Stimulated activated memory B cell treated with anti-CD40 and anti-IgM and Interleukin-4, amounts not matched to agents 10 μg/mL and 1 μg/mL and 100 μg/mL, for 72 hours (primary cell): Measurements from ENCODE around the gene CNP.

Experiments used
- ATAC-seq: fragments of 150-1000 bp; cut with Tn5 transposase; 2 replicates; pipeline ENCODE4 v1.10.0; 2021
- H3K27ac Mint-ChIP-seq: one replicate; pipeline ENCODE4 v1.8.0; 2022; ENCODE audit warnings: mild to moderate bottlenecking, mixed read lengths
- H3K27me3 Mint-ChIP-seq: one replicate; pipeline ENCODE4 v1.8.0; 2022; ENCODE audit warnings: mixed read lengths
- H3K36me3 Mint-ChIP-seq: one replicate; pipeline ENCODE4 v1.8.0; 2022; ENCODE audit warnings: mixed read lengths
- H3K4me1 Mint-ChIP-seq: one replicate; pipeline ENCODE4 v1.8.0; 2022; ENCODE audit warnings: mixed read lengths
- H3K4me3 Mint-ChIP-seq: one replicate; pipeline ENCODE4 v1.8.0; 2022; ENCODE audit warnings: mild to moderate bottlenecking, moderate library complexity, mixed read lengths
- H3K9me3 Mint-ChIP-seq: one replicate; pipeline ENCODE4 v1.8.0; 2022; ENCODE audit warnings: mixed read lengths

Gene CNP

GRCh38 chr17:41976142-41976768 is 9.7 kb downstream of the CNP start:
- Mint-ChIP-seq H3K36me3 (peaks cover 68% of the 10 kb centered on the region), H3K4me3 (peak overlapping the region; percentile 21), H3K27me3 (no peaks in the 10 kb centered on the region), H3K4me1 (peaks cover 65% of the 10 kb centered on the region), H3K9me3 (no peaks in the 10 kb centered on the region), H3K27ac (peak overlapping the region; percentile 86)
- ATAC-seq = peak; percentile 68

DNA sequence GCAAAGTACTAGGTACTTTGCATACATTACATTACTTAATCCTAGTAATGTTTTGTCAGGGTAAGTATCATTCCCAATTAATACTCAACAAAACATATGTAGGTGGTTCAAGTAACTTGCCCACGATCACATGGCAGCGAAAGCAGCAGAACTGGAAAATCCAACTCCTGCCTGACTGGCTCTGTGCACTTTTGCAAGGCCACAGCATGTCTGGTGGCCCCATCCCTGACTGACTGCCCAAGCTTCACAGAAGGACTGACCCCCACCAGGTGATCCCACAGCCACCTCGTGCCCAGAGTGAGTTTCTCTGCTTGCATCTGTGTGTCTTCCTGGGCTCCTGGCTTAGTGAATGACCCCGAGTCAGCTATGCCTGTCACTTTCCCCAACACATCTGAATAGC is 11.4 kb downstream of the CNP start:
- no peaks in the 10 kb centered on the region for H3K27me3 Mint-ChIP-seq
- no peaks in the 10 kb centered on the region for H3K9me3 Mint-ChIP-seq
- no peak overlapping the region for H3K4me3 Mint-ChIP-seq
- ATAC-seq = no peak
- peaks cover 73% of the 10 kb centered on the region for H3K36me3 Mint-ChIP-seq
- peak overlapping the region; percentile 86 for H3K27ac Mint-ChIP-seq
- H3K4me1 Mint-ChIP-seq = peaks cover 54% of the 10 kb centered on the region

DNA sequence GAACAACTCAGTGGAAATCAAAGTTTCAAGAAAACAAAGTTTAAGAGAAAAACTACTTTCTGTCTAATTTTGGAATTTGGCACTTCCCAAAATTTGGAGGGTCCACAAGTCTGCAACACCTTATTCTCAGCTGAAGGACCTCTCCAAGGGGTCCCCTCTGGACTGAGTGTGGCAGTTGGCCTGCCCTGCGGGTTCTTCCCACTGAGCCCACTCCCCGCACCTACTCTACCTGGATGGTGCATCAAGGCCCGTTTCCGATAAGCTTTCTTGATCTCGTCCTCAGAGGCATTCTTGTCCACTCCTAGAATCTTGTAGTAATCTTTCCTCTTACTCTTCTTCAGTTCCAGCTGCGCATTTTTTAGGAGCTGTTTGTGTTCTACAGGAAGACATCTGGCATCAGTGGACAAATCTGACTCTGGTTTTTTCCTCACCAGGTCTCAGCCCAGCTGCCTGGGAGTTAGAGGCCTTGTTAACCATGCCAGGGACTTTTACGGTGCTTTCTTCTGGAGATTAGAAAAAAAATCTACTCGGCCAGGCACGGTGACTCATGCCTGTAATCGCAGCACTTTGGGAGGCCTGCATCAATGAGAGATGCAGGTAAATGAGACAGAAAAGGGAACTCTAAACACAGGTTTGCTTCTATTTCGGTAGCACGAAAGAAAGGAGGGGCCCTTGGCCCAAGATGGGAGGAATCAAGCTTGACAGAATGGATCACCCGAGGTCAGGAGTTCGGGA is 15.6 kb downstream of the CNP start:
- Mint-ChIP-seq H3K27me3 (no peaks in the 10 kb centered on the region), H3K9me3 (no peaks in the 10 kb centered on the region), H3K4me1 (peaks cover 24% of the 10 kb centered on the region), H3K36me3 (peaks cover 73% of the 10 kb centered on the region), H3K27ac (peak overlapping the region; percentile 70), H3K4me3 (no peak overlapping the region)
- ATAC-seq = peak; percentile 31

DNA sequence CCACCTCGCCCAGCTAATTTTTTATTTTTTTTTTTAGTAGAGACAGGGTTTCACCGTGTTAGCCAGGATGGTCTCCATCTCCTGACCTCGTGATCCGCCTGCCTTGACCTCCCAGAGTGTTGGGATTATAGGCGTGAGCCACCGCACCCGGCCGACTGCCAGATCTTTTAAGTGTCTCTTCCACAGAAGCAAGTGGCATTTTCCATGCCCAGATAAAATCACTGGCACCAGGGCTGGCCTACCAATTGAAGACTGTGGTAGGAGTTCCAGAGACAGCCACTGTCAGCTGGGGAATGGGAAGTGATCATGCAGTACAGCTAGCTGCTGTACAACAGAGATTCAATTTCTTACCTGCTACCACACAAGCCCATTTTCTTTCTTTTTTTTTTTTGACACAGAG is 17.9 kb downstream of the CNP start:
- peak overlapping the region; percentile 37 for H3K27ac Mint-ChIP-seq
- no peaks in the 10 kb centered on the region for H3K27me3 Mint-ChIP-seq
- ATAC-seq = no peak
- peaks cover 27% of the 10 kb centered on the region for H3K4me1 Mint-ChIP-seq
- no peaks in the 10 kb centered on the region for H3K9me3 Mint-ChIP-seq
- peaks cover 79% of the 10 kb centered on the region for H3K36me3 Mint-ChIP-seq
- H3K4me3 Mint-ChIP-seq = no peak overlapping the region

- peaks cover 27% of the 10 kb centered on the region for H3K4me1 Mint-ChIP-seq
- H3K27me3 Mint-ChIP-seq = no peaks in the 10 kb centered on the region
- H3K4me3 Mint-ChIP-seq = no peak overlapping the region
- H3K36me3 Mint-ChIP-seq = peaks cover 77% of the 10 kb centered on the region
- H3K27ac Mint-ChIP-seq = peak overlapping the region; percentile 44
- no peak for ATAC-seq
- no peaks in the 10 kb centered on the region for H3K9me3 Mint-ChIP-seq
Measured at GRCh38 chr17:41985919-41986318, 19.3 kb downstream of the CNP start.

DNA sequence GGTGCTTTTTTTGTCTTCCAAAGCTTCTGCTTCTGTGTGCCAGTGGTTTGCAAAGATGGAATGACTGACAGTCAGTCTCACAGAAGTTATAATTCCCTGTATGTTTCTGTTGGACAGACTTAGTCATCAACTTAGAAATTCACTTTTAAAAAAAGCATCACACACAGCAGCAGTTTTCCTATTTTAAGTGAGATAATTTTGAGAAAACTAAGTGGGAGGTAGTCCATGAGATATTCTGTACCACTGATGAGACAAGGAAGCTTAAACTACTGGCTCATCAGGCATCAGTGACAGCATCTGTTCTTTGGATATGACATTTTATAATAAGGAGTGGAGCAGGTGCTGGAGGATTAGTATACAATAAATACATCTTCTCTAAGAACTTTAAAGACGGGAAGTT is 20.0 kb downstream of the CNP start:
- no peaks in the 10 kb centered on the region for H3K9me3 Mint-ChIP-seq
- H3K36me3 Mint-ChIP-seq = peaks cover 77% of the 10 kb centered on the region
- H3K4me1 Mint-ChIP-seq = peaks cover 27% of the 10 kb centered on the region
- H3K27me3 Mint-ChIP-seq = no peaks in the 10 kb centered on the region
- ATAC-seq = no peak
- H3K4me3 Mint-ChIP-seq = no peak overlapping the region
- peak overlapping the region; percentile 44 for H3K27ac Mint-ChIP-seq

DNA sequence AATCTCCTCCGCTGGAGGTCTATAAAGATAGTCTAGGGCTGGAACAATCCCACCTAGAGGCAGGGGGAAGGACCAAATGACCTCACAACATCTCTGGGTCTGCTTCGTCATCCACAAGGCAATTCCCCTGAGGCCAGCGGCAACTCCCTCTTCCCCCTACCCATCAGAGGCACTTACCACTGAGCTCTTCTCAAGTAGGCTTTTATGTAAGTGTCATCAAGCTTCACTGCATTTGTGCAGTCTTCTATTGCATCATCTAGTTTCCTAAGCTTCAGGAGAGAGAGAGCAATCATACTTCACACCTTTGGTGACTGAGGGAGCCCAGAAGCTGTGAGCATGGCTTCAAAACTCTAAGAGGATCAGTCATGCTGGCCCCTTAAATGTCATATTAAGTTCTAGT is 21.0 kb downstream of the CNP start:
- Mint-ChIP-seq H3K36me3 (peaks cover 72% of the 10 kb centered on the region), H3K27ac (peak overlapping the region; percentile 44), H3K4me1 (peaks cover 22% of the 10 kb centered on the region), H3K27me3 (no peaks in the 10 kb centered on the region), H3K4me3 (no peak overlapping the region), H3K9me3 (no peaks in the 10 kb centered on the region)
- no peak for ATAC-seq

DNA sequence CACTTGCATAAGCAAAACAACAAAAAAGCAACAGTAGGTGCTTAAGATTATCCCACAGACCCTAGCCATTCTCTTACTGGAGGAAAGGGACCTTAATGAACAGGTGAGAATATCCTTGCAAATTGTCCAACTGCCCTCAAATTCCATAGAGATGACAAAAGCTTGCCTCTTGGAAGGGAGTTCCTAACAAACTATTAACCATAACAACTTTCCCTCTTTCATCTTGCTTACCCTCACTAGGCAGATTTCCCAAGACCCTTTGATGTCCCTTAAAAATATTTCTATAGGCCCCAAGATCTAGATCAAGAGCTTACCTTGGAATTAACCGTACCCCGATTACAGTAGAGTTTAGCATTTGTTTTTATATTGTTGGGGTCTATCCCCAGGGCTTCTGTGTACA is 21.8 kb downstream of the CNP start:
- ATAC-seq = no peak
- no peak overlapping the region for H3K4me3 Mint-ChIP-seq
- peak overlapping the region; percentile 48 for H3K27ac Mint-ChIP-seq
- H3K9me3 Mint-ChIP-seq = no peaks in the 10 kb centered on the region
- peaks cover 77% of the 10 kb centered on the region for H3K36me3 Mint-ChIP-seq
- peaks cover 22% of the 10 kb centered on the region for H3K4me1 Mint-ChIP-seq
- no peaks in the 10 kb centered on the region for H3K27me3 Mint-ChIP-seq

- H3K4me1 Mint-ChIP-seq = peaks cover 15% of the 10 kb centered on the region
- no peak overlapping the region for H3K4me3 Mint-ChIP-seq
- ATAC-seq = no peak
- no peaks in the 10 kb centered on the region for H3K27me3 Mint-ChIP-seq
- H3K27ac Mint-ChIP-seq = no peak overlapping the region
- peaks cover 63% of the 10 kb centered on the region for H3K36me3 Mint-ChIP-seq
- no peaks in the 10 kb centered on the region for H3K9me3 Mint-ChIP-seq
Measured at GRCh38 chr17:41989702-41990419, 23.3 kb downstream of the CNP start.

GRCh38 chr17:41992576-41992975 is 26.0 kb downstream of the CNP start:
- H3K27ac Mint-ChIP-seq = no peak overlapping the region
- H3K36me3 Mint-ChIP-seq = peaks cover 59% of the 10 kb centered on the region
- no peak overlapping the region for H3K4me3 Mint-ChIP-seq
- H3K4me1 Mint-ChIP-seq = peaks cover 27% of the 10 kb centered on the region
- no peaks in the 10 kb centered on the region for H3K27me3 Mint-ChIP-seq
- H3K9me3 Mint-ChIP-seq = no peaks in the 10 kb centered on the region
- no peak for ATAC-seq

- Mint-ChIP-seq H3K27me3 (no peaks in the 10 kb centered on the region), H3K36me3 (peaks cover 47% of the 10 kb centered on the region), H3K9me3 (no peaks in the 10 kb centered on the region), H3K27ac (peak overlapping the region; percentile 87), H3K4me3 (peak overlapping the region; percentile 69), H3K4me1 (peaks cover 17% of the 10 kb centered on the region)
- peak; percentile 26 for ATAC-seq
Measured at GRCh38 chr17:41996855-41997164, 30.2 kb downstream of the CNP start.

DNA sequence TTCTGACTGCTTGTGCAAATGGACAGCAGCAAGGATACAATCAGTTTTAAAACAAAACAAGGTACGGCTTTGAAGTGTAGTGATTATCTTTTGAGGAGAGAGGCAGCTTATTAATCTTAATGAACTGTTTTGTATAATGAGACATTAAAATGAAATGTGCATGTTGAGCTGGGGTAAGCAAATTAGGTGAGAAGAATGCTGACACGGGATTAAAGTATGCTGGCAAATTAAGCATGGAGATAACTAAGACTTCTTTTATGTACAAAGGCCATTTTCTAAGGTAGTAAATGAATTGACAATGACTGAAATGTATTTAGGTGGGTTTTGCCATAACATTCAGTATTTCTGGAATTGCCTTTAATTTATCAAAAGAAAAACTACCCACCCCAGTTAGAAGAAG is 31.9 kb downstream of the CNP start:
- peaks cover 17% of the 10 kb centered on the region for H3K4me1 Mint-ChIP-seq
- peaks cover 51% of the 10 kb centered on the region for H3K36me3 Mint-ChIP-seq
- no peaks in the 10 kb centered on the region for H3K9me3 Mint-ChIP-seq
- H3K27ac Mint-ChIP-seq = peak overlapping the region; percentile 87
- no peaks in the 10 kb centered on the region for H3K27me3 Mint-ChIP-seq
- H3K4me3 Mint-ChIP-seq = no peak overlapping the region
- no peak for ATAC-seq

GRCh38 chr17:42000413-42001133 is 34.0 kb downstream of the CNP start:
- no peak for ATAC-seq
- H3K4me1 Mint-ChIP-seq = peaks cover 24% of the 10 kb centered on the region
- H3K27me3 Mint-ChIP-seq = no peaks in the 10 kb centered on the region
- H3K4me3 Mint-ChIP-seq = no peak overlapping the region
- H3K27ac Mint-ChIP-seq = peak overlapping the region; percentile 52
- H3K36me3 Mint-ChIP-seq = peaks cover 51% of the 10 kb centered on the region
- H3K9me3 Mint-ChIP-seq = no peaks in the 10 kb centered on the region

GRCh38 chr17:42001729-42002128 is 35.1 kb downstream of the CNP start:
- Mint-ChIP-seq H3K36me3 (peaks cover 40% of the 10 kb centered on the region), H3K4me3 (no peak overlapping the region), H3K27ac (no peak overlapping the region), H3K9me3 (no peaks in the 10 kb centered on the region), H3K27me3 (no peaks in the 10 kb centered on the region), H3K4me1 (peaks cover 13% of the 10 kb centered on the region)
- ATAC-seq = no peak

DNA sequence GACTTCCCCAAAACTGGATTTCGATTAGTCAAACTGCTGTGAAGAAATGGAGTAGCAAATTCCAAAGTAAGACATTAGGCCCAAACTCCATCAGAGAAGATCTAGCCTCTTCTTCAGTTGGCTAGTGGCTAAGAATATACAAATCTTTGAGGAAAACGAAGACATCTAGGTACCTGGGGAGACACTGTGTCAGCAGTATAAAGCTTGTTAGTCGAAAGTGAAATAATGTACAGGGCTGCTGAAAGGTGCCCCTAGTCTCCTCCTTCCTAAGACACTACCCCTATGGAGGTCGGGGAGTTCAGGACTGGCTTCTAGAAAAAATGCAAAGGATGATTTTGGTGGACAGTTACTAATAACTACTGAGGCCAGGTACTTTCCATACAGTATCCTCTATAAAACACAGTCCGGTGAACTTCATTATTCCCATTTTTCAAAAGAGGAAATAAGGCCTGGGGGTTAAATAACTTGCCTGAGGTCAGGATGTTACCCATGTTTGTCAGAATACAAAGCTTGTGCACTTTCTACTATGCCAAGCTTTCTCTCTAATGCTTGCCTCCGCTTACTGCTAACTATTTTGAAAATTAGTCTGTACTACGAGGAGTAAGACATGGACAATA is 35.7 kb downstream of the CNP start:
- no peaks in the 10 kb centered on the region for H3K9me3 Mint-ChIP-seq
- ATAC-seq = no peak
- H3K36me3 Mint-ChIP-seq = peaks cover 39% of the 10 kb centered on the region
- no peak overlapping the region for H3K4me3 Mint-ChIP-seq
- H3K27ac Mint-ChIP-seq = no peak overlapping the region
- peaks cover 12% of the 10 kb centered on the region for H3K4me1 Mint-ChIP-seq
- H3K27me3 Mint-ChIP-seq = no peaks in the 10 kb centered on the region
